Fibroblast of villous mesenchyme (primary cell): ENCODE results near the gene TTI1. TPM values are rescaled to one million over a fixed set of nuclear protein-coding genes. Genes with fewer than 3 reads are reported as not detected.

Source experiments
- DNase-seq: peaks from one replicate; pipeline ENCODE4 v3.0.0-alpha.2; 2010; ENCODE audit warnings: low read depth
- H3K4me3 ChIP-seq: 2 replicates; pipeline ENCODE4 v1.5.1; 2011; ENCODE audit warnings: low read depth, mild to moderate bottlenecking, low read length
- total RNA-seq: library from RNA; depleted of rRNA; stranded (reverse); fragments of >200 nt; gene quantifications from 2 replicates; pipeline ENCODE4 v1.2.3, GENCODE V29; 2012
- TF ChIP-seq, protein P1 (sequence below): IDR thresholded peaks from 2 replicates; pipeline ENCODE4 v1.5.1; 2012; ENCODE audit warnings: low read depth, mild to moderate bottlenecking, low read length; ENCODE audit not compliant: insufficient read depth

Gene TTI1
- total RNA-seq, 1 donor: 24.2 TPM

DNA sequence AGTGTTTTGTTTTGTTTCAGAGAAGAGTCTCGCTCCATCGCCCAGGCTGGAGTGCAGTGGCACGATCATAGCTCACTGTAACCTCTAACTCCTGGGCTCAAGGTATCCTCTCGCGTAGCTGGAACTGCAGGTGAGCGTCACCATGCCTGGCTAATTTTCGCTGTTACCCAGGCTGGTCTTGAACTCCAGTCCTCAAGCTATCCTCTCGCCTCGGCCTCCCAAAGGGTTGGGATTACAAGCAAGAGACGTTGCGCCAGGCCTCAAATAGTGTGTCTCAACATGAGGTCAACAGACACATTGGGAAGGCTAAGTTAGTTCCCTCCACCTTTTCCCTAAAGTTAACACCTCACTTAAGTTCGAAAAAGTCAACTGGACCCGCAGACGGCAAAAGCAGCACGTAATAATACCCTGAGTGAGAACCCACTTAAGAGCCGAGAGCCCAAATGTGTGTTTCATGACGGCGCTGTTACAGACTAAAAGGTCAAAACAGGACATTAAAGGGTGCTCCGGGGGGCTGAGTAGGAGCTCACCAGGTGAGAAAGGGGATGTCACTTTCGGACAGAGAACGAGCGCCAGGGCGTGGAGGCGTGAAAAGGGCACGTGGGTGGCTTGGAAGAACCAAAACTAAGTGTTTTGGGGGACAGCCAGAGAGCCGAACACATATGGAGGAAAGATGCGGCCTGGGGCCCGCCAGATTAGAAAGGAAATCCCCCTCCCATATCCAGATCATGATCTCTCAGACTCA is 499 bp downstream of the TTI1 start:
- TF ChIP-seq, protein P1, sequence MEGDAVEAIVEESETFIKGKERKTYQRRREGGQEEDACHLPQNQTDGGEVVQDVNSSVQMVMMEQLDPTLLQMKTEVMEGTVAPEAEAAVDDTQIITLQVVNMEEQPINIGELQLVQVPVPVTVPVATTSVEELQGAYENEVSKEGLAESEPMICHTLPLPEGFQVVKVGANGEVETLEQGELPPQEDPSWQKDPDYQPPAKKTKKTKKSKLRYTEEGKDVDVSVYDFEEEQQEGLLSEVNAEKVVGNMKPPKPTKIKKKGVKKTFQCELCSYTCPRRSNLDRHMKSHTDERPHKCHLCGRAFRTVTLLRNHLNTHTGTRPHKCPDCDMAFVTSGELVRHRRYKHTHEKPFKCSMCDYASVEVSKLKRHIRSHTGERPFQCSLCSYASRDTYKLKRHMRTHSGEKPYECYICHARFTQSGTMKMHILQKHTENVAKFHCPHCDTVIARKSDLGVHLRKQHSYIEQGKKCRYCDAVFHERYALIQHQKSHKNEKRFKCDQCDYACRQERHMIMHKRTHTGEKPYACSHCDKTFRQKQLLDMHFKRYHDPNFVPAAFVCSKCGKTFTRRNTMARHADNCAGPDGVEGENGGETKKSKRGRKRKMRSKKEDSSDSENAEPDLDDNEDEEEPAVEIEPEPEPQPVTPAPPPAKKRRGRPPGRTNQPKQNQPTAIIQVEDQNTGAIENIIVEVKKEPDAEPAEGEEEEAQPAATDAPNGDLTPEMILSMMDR: no peak
- peak overlapping the region; percentile 88 for H3K4me3 ChIP-seq
- peak; percentile 20 for DNase-seq

DNA sequence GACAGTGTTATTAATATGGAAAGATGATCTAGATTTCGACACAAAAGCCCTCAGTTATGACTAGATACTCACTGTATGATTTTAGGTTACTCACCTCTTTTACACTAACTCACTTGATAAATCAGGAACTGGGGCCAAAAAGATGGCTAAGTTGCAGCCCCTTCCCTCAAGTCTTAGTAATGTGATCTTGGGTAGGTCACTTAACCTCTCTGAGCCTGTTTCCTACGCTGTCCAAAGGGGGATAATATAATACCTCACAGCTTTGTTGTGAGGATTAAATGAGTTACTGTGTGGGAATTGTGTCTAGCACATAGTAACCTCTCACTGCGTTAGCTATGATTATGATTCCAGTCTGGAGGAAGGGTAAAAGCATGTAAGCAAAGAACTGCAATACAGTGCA is 1.3 kb downstream of the TTI1 start:
- no peak overlapping the region for H3K4me3 ChIP-seq
- no peak for DNase-seq
- TF ChIP-seq, protein P1: no peak

DNA sequence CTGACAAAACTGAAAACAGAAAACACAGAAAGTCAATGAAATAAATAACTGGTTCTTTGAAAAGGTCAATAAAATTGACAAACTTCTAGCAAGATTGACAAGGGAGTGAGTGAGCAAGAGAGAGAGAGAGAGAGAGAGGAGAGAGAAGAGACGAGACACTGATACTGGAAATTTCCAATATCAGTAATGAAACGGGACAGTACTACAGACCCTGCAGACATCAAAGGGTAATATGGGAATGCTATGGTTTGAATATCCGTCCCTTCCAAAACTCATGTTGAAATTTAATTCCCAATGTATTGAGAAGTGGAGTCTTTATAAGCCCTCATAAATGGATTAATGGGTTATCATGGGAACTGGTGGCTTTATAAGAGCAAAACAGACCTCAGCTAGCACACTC is 3.8 kb downstream of the TTI1 start:
- DNase-seq: no peak
- no peak overlapping the region for H3K4me3 ChIP-seq
- TF ChIP-seq, protein P1: no peak

DNA sequence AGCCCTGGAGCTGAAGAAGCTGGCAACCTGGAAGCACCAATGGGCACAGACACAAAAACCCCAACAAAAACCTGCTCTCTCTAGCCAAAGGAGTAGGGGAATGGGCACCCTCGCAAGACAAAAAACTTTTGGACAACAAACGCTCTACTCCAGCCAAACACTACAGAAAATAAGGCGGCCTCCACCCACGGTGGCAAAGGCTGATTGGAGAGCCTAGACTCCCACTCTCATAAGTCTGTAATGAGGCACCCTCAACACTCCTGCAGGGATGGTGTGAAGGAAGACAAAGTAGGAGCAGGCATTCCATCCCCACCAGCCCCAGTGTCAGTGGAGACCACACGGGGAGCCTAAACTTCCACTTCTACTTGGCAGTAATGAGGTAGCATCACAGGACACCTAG is 8.8 kb downstream of the TTI1 start:
- TF ChIP-seq, protein P1: no peak
- no peak for DNase-seq
- no peak overlapping the region for H3K4me3 ChIP-seq

DNA sequence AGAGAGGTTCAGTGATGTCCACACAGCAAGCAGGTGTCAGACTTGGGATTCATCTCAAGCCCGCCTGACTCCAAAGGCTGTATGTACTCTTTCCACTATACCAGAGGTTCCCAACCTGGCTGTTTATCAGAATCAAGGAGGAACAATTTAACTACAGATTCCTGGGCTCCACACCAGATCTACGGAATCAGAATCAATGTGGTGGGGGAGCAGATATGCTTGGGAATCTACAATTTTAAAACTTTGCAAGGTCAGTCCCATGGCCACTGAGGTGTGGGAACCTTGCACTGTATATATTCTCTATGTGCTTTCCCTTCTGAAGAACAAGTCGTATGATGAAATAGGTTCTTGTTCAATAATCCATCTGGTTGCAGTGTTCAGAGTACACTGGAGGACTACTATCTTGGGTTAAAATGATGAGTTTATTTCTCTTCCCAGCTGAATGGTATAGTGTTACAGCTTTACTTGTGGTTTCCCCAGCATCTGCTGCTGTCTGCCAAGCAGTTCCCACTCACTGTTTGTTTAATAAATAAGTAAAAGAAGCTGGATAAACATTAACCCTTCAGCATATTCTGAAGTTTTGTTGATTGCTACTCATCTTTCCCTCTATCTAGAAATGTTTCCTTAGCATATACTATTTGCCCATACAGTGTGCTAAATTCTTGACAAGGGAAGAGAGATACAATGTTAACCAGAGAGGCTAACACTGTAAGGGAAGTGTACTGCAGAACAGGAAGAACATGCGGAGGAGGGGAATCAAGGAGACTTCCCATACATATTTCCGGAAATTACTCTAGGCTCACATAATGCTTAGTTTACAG is 9.9 kb downstream of the TTI1 start:
- H3K4me3 ChIP-seq: peak overlapping the region; percentile 6
- DNase-seq: peak; percentile 96
- TF ChIP-seq, protein P1: no peak

DNA sequence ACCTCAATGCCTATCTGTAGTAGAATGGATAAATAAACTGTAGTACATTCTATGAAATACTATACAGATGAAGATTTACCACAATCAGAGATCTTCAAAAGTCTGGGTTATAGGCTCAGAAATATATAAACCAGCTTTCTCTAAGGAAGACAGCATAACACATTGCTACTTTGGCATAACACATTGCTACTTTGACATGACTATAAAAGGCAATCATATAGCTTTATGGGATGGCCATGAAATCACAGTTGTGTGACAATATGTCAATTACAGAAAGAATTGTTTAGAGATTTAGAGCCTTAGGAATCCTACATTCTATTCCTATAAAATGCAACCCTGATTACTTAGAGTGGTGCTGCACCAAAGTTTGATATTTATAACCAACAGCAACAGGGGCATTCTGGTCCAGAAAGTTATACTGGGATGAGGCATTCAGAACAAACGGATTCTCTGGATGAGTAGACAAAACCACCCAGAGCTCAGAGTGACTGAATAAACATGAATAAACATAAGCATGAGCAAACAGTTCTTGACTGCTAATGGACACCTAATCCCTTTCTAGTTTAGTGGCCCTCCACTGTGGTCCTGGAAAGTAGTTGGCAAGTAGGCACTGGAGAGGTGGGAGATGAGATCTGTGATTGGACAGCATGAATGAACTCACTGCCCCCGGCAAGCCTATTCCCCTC is 12.0 kb downstream of the TTI1 start:
- DNase-seq: peak; percentile 12
- H3K4me3 ChIP-seq: no peak overlapping the region
- TF ChIP-seq, protein P1: no peak
